ENCODE measurements around the gene ZXDC.

Gene ZXDC

GRCh38 chr3:126495786-126496185, 20.1 kb upstream of the ZXDC start:
- no peaks in the 10 kb centered on the region for H3K9me3 ChIP-seq (ENCODE audit: control insufficient read depth, low read length)
- peaks cover 26% of the 10 kb centered on the region for H3K27me3 ChIP-seq (replicated peaks; ENCODE audit: control insufficient read depth, insufficient read depth, low read length)
- no peaks in the 10 kb centered on the region for H3K36me3 ChIP-seq (ENCODE audit: control insufficient read depth, insufficient read depth, low read length, severe bottlenecking)
- no peak for DNase-seq (ENCODE audit: low read depth)
- no peak overlapping the region for H3K9ac ChIP-seq (ENCODE audit: low read length)
- no peak overlapping the region for H3K4me3 ChIP-seq (ENCODE audit: low read length)
- no peaks in the 10 kb centered on the region for H3K4me1 ChIP-seq (ENCODE audit: control insufficient read depth, insufficient read depth, low read length)

GRCh38 chr3:126494970-126495230, 19.2 kb upstream of the ZXDC start:
- H3K36me3 ChIP-seq (ENCODE audit: control insufficient read depth, insufficient read depth, low read length, severe bottlenecking) = no peaks in the 10 kb centered on the region
- no peaks in the 10 kb centered on the region for H3K9me3 ChIP-seq (ENCODE audit: control insufficient read depth, low read length)
- peaks cover 27% of the 10 kb centered on the region for H3K27me3 ChIP-seq (replicated peaks; ENCODE audit: control insufficient read depth, insufficient read depth, low read length)
- no peaks in the 10 kb centered on the region for H3K4me1 ChIP-seq (ENCODE audit: control insufficient read depth, insufficient read depth, low read length)
- H3K9ac ChIP-seq (ENCODE audit: low read length) = no peak overlapping the region
- no peak overlapping the region for H3K4me3 ChIP-seq (ENCODE audit: low read length)
- DNase-seq (ENCODE audit: low read depth) = no peak

- Histone ChIP-seq H3K27me3 (replicated peaks; ENCODE audit: control insufficient read depth, insufficient read depth, low read length) (peaks cover 33% of the 10 kb centered on the region), H3K9me3 (ENCODE audit: control insufficient read depth, low read length) (no peaks in the 10 kb centered on the region), H3K4me3 (ENCODE audit: low read length) (no peak overlapping the region), H3K9ac (ENCODE audit: low read length) (no peak overlapping the region), H3K36me3 (ENCODE audit: control insufficient read depth, insufficient read depth, low read length, severe bottlenecking) (no peaks in the 10 kb centered on the region), H3K4me1 (ENCODE audit: control insufficient read depth, insufficient read depth, low read length) (no peaks in the 10 kb centered on the region)
- peak; percentile 20 for DNase-seq (ENCODE audit: low read depth)
Observed at GRCh38 chr3:126494204-126494969, 18.7 kb upstream of the ZXDC start.

- Histone ChIP-seq H3K9ac (ENCODE audit: low read length) (no peak overlapping the region), H3K9me3 (ENCODE audit: control insufficient read depth, low read length) (no peaks in the 10 kb centered on the region), H3K36me3 (ENCODE audit: control insufficient read depth, insufficient read depth, low read length, severe bottlenecking) (no peaks in the 10 kb centered on the region), H3K27me3 (replicated peaks; ENCODE audit: control insufficient read depth, insufficient read depth, low read length) (peaks cover 39% of the 10 kb centered on the region), H3K4me3 (ENCODE audit: low read length) (no peak overlapping the region), H3K4me1 (ENCODE audit: control insufficient read depth, insufficient read depth, low read length) (no peaks in the 10 kb centered on the region)
- peak; percentile 4 for DNase-seq (ENCODE audit: low read depth)
Observed at GRCh38 chr3:126493739-126494138, 18.0 kb upstream of the ZXDC start.

- Histone ChIP-seq H3K36me3 (ENCODE audit: control insufficient read depth, insufficient read depth, low read length, severe bottlenecking) (no peaks in the 10 kb centered on the region), H3K4me3 (ENCODE audit: low read length) (no peak overlapping the region), H3K9me3 (ENCODE audit: control insufficient read depth, low read length) (no peaks in the 10 kb centered on the region), H3K27me3 (replicated peaks; ENCODE audit: control insufficient read depth, insufficient read depth, low read length) (peaks cover 46% of the 10 kb centered on the region), H3K4me1 (ENCODE audit: control insufficient read depth, insufficient read depth, low read length) (no peaks in the 10 kb centered on the region), H3K9ac (ENCODE audit: low read length) (no peak overlapping the region)
- no peak for DNase-seq (ENCODE audit: low read depth)
Observed at GRCh38 chr3:126493051-126493450, 17.4 kb upstream of the ZXDC start.

GRCh38 chr3:126491221-126492013, 15.7 kb upstream of the ZXDC start:
- Histone ChIP-seq H3K4me3 (ENCODE audit: low read length) (no peak overlapping the region), H3K27me3 (replicated peaks; ENCODE audit: control insufficient read depth, insufficient read depth, low read length) (peaks cover 45% of the 10 kb centered on the region), H3K9me3 (ENCODE audit: control insufficient read depth, low read length) (no peaks in the 10 kb centered on the region), H3K4me1 (ENCODE audit: control insufficient read depth, insufficient read depth, low read length) (no peaks in the 10 kb centered on the region), H3K36me3 (ENCODE audit: control insufficient read depth, insufficient read depth, low read length, severe bottlenecking) (no peaks in the 10 kb centered on the region), H3K9ac (ENCODE audit: low read length) (no peak overlapping the region)
- no peak for DNase-seq (ENCODE audit: low read depth)

GRCh38 chr3:126490619-126491018, 14.9 kb upstream of the ZXDC start:
- Histone ChIP-seq H3K36me3 (ENCODE audit: control insufficient read depth, insufficient read depth, low read length, severe bottlenecking) (no peaks in the 10 kb centered on the region), H3K4me1 (ENCODE audit: control insufficient read depth, insufficient read depth, low read length) (no peaks in the 10 kb centered on the region), H3K9me3 (ENCODE audit: control insufficient read depth, low read length) (no peaks in the 10 kb centered on the region), H3K27me3 (replicated peaks; ENCODE audit: control insufficient read depth, insufficient read depth, low read length) (peaks cover 45% of the 10 kb centered on the region), H3K4me3 (ENCODE audit: low read length) (no peak overlapping the region), H3K9ac (ENCODE audit: low read length) (no peak overlapping the region)
- no peak for DNase-seq (ENCODE audit: low read depth)

- no peaks in the 10 kb centered on the region for H3K36me3 ChIP-seq (ENCODE audit: control insufficient read depth, insufficient read depth, low read length, severe bottlenecking)
- no peaks in the 10 kb centered on the region for H3K4me1 ChIP-seq (ENCODE audit: control insufficient read depth, insufficient read depth, low read length)
- H3K27me3 ChIP-seq (replicated peaks; ENCODE audit: control insufficient read depth, insufficient read depth, low read length) = peaks cover 45% of the 10 kb centered on the region
- H3K4me3 ChIP-seq (ENCODE audit: low read length) = no peak overlapping the region
- no peak for DNase-seq (ENCODE audit: low read depth)
- H3K9ac ChIP-seq (ENCODE audit: low read length) = no peak overlapping the region
- H3K9me3 ChIP-seq (ENCODE audit: control insufficient read depth, low read length) = no peaks in the 10 kb centered on the region
Observed at GRCh38 chr3:126488886-126489569, 13.3 kb upstream of the ZXDC start.

GRCh38 chr3:126488185-126488584, 12.5 kb upstream of the ZXDC start:
- H3K4me1 ChIP-seq (ENCODE audit: control insufficient read depth, insufficient read depth, low read length) = no peaks in the 10 kb centered on the region
- no peaks in the 10 kb centered on the region for H3K9me3 ChIP-seq (ENCODE audit: control insufficient read depth, low read length)
- peaks cover 48% of the 10 kb centered on the region for H3K27me3 ChIP-seq (replicated peaks; ENCODE audit: control insufficient read depth, insufficient read depth, low read length)
- H3K36me3 ChIP-seq (ENCODE audit: control insufficient read depth, insufficient read depth, low read length, severe bottlenecking) = no peaks in the 10 kb centered on the region
- no peak overlapping the region for H3K4me3 ChIP-seq (ENCODE audit: low read length)
- H3K9ac ChIP-seq (ENCODE audit: low read length) = no peak overlapping the region
- no peak for DNase-seq (ENCODE audit: low read depth)

GRCh38 chr3:126487151-126487771, 11.6 kb upstream of the ZXDC start:
- no peak overlapping the region for H3K9ac ChIP-seq (ENCODE audit: low read length)
- no peaks in the 10 kb centered on the region for H3K36me3 ChIP-seq (ENCODE audit: control insufficient read depth, insufficient read depth, low read length, severe bottlenecking)
- H3K27me3 ChIP-seq (replicated peaks; ENCODE audit: control insufficient read depth, insufficient read depth, low read length) = peaks cover 47% of the 10 kb centered on the region
- no peaks in the 10 kb centered on the region for H3K4me1 ChIP-seq (ENCODE audit: control insufficient read depth, insufficient read depth, low read length)
- peak; percentile 21 for DNase-seq (ENCODE audit: low read depth)
- no peak overlapping the region for H3K4me3 ChIP-seq (ENCODE audit: low read length)
- H3K9me3 ChIP-seq (ENCODE audit: control insufficient read depth, low read length) = no peaks in the 10 kb centered on the region

GRCh38 chr3:126486360-126486847, 10.7 kb upstream of the ZXDC start:
- H3K36me3 ChIP-seq (ENCODE audit: control insufficient read depth, insufficient read depth, low read length, severe bottlenecking) = no peaks in the 10 kb centered on the region

More at GRCh38 chr3:126486360-126486847, 10.7 kb upstream of the ZXDC start:
- H3K27me3 ChIP-seq (replicated peaks; ENCODE audit: control insufficient read depth, insufficient read depth, low read length) = peaks cover 40% of the 10 kb centered on the region
- H3K4me3 ChIP-seq (ENCODE audit: low read length) = no peak overlapping the region
- H3K9ac ChIP-seq (ENCODE audit: low read length) = no peak overlapping the region
- DNase-seq (ENCODE audit: low read depth) = no peak
- peaks cover 5% of the 10 kb centered on the region for H3K4me1 ChIP-seq (ENCODE audit: control insufficient read depth, insufficient read depth, low read length)
- H3K9me3 ChIP-seq (ENCODE audit: control insufficient read depth, low read length) = no peaks in the 10 kb centered on the region

All from adipocyte (in vitro differentiated cells).